Adrenal gland (tissue), 12 donors: ENCODE data around the gene PLEKHS1. TPM values are rescaled to one million over a fixed set of nuclear protein-coding genes. Genes with fewer than 3 reads are reported as not detected.
"Not testable (repeated sequence)": the region's sequence is repeated elsewhere in the genome, so short reads cannot be mapped to it uniquely, and the experiment has no call there.

Source experiments
- DNase-seq, 7 donors: peaks; one replicate each; pipeline ENCODE4 v3.0.0-alpha.2; 2019 to 2020
- H3K27ac ChIP-seq, 5 donors: fragments of 200-600 bp; sonication (generic) in 4 of 5; 1 replicate in 3 of 5; 2 replicates in 2 of 5; pipeline versions ENCODE4 v1.5.1 to v1.8.0; 2016 to 2020; ENCODE audit warnings: mild to moderate bottlenecking in 1 of 5
- H3K27me3 ChIP-seq: fragments of 200-600 bp; 2 replicates; pipeline ENCODE4 v1.8.0; 2021
- H3K36me3 ChIP-seq, 2 donors: fragments of 200-600 bp; replicated peaks in 1 of 2; 1 replicate in 1 of 2; 2 replicates in 1 of 2; pipeline versions ENCODE4 v1.5.1 to v1.8.0; 2018 to 2022
- H3K4me1 ChIP-seq, 2 donors: fragments of 200-600 bp; replicated peaks in 1 of 2; 1 replicate in 1 of 2; 2 replicates in 1 of 2; pipeline versions ENCODE4 v1.5.1 to v1.8.0; 2018 to 2021
- H3K4me3 ChIP-seq, 4 donors: fragments of 200-600 bp; sonication (generic) in 3 of 4; one replicate each; pipeline ENCODE4 v1.5.1; 2016 to 2018
- H3K9me3 ChIP-seq, 3 donors: fragments of 200-600 bp; sonication (generic) in 1 of 3; replicated peaks in 1 of 3; 1 replicate in 2 of 3; 2 replicates in 1 of 3; pipeline versions ENCODE4 v1.5.1 to v1.8.0; 2016 to 2021
- POLR2A ChIP-seq, 2 donors: fragments of 450-650 bp; IDR thresholded peaks; one replicate each; pipeline ENCODE4 v1.6.1; 2017; ENCODE audit warnings: antibody characterized with exemption in 2 of 2, mild to moderate bottlenecking in 2 of 2, moderate library complexity in 1 of 2
- WGBS, 4 donors: extraction: QIAGEN DNeasy Blood & Tissue Kit in 2 of 4; methylation state at CpG; one replicate each; pipeline versions ENCODE4 v1.1.5 to v1.1.7; 2013 to 2017; 5-methylcytosine and 5-hydroxymethylcytosine counted together
- intact Hi-C, 2 donors: fragments of 100-400 bp; cut with DNase I; formaldehyde crosslinking; loops; one replicate each; pipeline versions ENCODE4 v1.14.1 to v1.15.0; 2022 to 2023
- polyA plus RNA-seq, 3 donors: library from polyadenylated mRNA; stranded (reverse); fragments of 200-250 nt in 2 of 3; fragments of 350-450 nt in 1 of 3; fragmentation: Illumina TruSeq in 1 of 3; extraction: RNeasy Lipid Tissue Mini Kit (QIAGEN cat#74804) in 1 of 3; gene quantifications; one replicate each; pipeline ENCODE4 v1.2.3, GENCODE V29; 2013 to 2014
- total RNA-seq, 9 donors: library from RNA; depleted of rRNA in 4 of 9; stranded (reverse); fragments of >200 nt in 4 of 9; fragments of 120-200 nt in 1 of 9; fragmentation: NEBNext Ultra II Directional in 1 of 9; extraction: Animal tissue kit (Norgen Biotek cat#: 25700) in 1 of 9; gene quantifications; one replicate each; pipeline versions ENCODE4 v1.1.0 to v1.2.4, GENCODE V29; 2013 to 2023
- TF ChIP-seq, protein P1 (sequence below), 6 experiments: fragments of 450-650 bp in 4 of 6; fragments of 200-600 bp in 2 of 6; sonication (generic) in 1 of 6; IDR thresholded peaks; 1 replicate in 5 of 6; 2 replicates in 1 of 6; pipeline versions ENCODE4 v1.5.1 to v1.8.0; 2016 to 2021; ENCODE audit warnings: antibody characterized with exemption in 6 of 6, mild to moderate bottlenecking in 2 of 6, moderate library complexity in 1 of 6
- donor health status: healthy with polysubstance abuse.
- donor health status: Bipolar disorder and iron deficiency.
- donor health status: DM: yes; HTN: yes; CAD: no.
- donor health status: DM: no; HTN: no; CAD: no.
- donor health status: DM: no; HTN: no; CAD: no.
- donor health status: DM: yes; HTN: yes; CAD: no.

Gene PLEKHS1
- total and polyA plus RNA-seq, 12 donors, result 0.13 TPM; not detected in 11

DNA sequence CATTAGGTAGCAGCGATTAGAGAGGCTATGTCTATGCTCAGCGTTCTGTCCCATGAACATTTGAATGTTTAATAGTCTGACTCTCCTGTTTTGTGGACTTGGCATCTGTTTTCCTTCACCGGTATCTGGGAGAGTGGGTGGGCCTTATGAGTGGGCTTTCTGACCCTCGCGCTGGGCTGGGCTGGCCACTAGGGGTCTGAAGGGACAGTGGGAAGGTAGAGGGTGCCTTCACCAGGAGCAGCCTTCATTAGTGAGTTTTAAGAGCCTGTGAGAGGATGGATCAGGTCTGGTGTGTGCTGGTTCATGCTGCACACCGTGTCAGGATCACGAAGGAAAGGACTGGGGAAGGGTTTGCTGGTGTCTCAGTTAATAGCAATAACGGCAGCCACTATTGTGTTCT is 69.0 kb downstream of the PLEKHS1 start:
- Histone ChIP-seq H3K4me1 (no peaks in the 10 kb centered on the region), H3K27ac (no peak overlapping the region), H3K36me3 (no peaks in the 10 kb centered on the region), H3K9me3 (no peaks in the 10 kb centered on the region), H3K4me3 (no peak overlapping the region), H3K27me3 (no peaks in the 10 kb centered on the region)
- intact Hi-C loops, result no loop called here
- TF ChIP-seq, protein P1, sequence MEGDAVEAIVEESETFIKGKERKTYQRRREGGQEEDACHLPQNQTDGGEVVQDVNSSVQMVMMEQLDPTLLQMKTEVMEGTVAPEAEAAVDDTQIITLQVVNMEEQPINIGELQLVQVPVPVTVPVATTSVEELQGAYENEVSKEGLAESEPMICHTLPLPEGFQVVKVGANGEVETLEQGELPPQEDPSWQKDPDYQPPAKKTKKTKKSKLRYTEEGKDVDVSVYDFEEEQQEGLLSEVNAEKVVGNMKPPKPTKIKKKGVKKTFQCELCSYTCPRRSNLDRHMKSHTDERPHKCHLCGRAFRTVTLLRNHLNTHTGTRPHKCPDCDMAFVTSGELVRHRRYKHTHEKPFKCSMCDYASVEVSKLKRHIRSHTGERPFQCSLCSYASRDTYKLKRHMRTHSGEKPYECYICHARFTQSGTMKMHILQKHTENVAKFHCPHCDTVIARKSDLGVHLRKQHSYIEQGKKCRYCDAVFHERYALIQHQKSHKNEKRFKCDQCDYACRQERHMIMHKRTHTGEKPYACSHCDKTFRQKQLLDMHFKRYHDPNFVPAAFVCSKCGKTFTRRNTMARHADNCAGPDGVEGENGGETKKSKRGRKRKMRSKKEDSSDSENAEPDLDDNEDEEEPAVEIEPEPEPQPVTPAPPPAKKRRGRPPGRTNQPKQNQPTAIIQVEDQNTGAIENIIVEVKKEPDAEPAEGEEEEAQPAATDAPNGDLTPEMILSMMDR (IDR thresholded peaks at IDR 0.05), result no peak
- TF ChIP-seq POLR2A (IDR thresholded peaks at IDR 0.05), result no peak
- DNase-seq, result no peak
- whole genome bisulfite sequencing, 4 donors, result 66 to 74% (median 70%) methylated on average over 8 of the region's 8 CpGs

DNA sequence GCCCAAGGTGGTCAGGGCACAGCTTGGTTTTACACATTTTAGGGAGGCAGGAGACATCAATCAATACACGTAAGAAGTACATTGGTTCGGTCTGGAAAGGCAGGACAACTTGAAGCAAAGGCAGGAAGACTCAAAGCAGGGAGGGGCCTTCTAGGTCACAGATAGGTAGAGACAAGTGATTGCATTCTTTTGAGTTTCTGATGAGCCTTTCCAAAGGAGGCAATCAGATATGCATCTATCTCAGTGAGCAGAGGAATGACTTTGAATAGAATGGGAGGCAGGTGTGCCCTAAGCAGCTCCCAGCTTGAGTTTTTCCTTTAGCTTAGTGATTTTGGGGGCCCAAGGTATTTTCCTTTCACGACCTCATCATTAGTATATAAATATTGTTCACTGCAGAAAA is 69.8 kb downstream of the PLEKHS1 start:
- DNase-seq, H3K27me3 ChIP-seq, intact Hi-C loops, H3K36me3 ChIP-seq, H3K9me3 ChIP-seq, H3K27ac ChIP-seq, H3K4me1 ChIP-seq, H3K4me3 ChIP-seq: not testable (repeated sequence)
- 59 to 83% (median 71%) methylated on average over 3 of the region's 3 CpGs for WGBS, 4 donors

DNA sequence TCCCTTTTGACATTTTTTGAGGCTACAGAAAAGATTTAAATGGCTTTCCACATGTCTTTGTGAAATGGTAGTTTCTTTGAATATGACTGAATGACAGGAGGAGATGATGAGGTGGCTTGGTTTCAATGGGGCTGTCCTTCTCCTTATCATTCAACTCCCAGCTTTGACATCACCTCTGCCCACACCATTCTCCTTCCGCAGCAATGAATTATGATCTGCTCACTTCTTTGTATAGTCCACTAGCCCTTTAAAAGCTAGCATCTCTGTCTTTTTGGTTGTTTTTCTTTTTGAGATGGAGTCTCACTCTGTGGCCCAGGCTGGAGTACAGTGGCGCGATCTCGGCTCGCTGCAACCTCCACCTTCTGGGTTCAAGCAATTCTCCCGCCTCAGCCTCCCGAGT is 70.7 kb downstream of the PLEKHS1 start:
- TF ChIP-seq, protein P1 (IDR thresholded peaks at IDR 0.05), result no peak
- TF ChIP-seq POLR2A (IDR thresholded peaks at IDR 0.05), result no peak
- intact Hi-C loops, result no loop called here

DNA sequence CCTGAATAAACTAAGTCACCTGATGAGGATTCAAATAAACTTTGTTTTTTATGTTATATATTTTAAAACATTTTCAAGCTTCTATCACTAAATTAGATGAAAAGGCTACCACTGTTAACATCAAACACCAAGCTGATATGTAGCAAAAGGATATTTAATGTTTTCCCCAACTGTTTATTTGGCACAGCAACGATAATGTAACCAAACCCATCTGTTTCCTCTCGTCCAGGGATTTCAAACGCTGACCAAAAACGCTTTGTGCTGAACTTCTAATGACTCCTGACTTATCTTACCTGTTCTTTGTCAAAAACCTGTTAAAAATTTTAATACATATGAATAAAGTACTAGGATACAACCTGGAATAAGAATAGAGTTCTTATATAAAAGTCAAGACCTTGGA is 71.9 kb downstream of the PLEKHS1 start:
- DNase-seq, result no peak
- H3K9me3 ChIP-seq, result no peaks in the 10 kb centered on the region
- H3K27ac ChIP-seq, result no peak overlapping the region
- no peak for TF ChIP-seq POLR2A (IDR thresholded peaks at IDR 0.05)
- TF ChIP-seq, protein P1 (IDR thresholded peaks at IDR 0.05), result no peak
- H3K4me3 ChIP-seq, result no peak overlapping the region
- H3K36me3 ChIP-seq, result no peaks in the 10 kb centered on the region
- WGBS, 4 donors, result 54 to 63% (median 61%) methylated on average over 4 of the region's 4 CpGs
- intact Hi-C loops, result no loop called here
- no peaks in the 10 kb centered on the region for H3K27me3 ChIP-seq
- H3K4me1 ChIP-seq, result no peaks in the 10 kb centered on the region

More for the DNA sequence above, 70.7 kb downstream of the PLEKHS1 start:
- Histone ChIP-seq H3K27ac (no peak overlapping the region), H3K27me3 (no peaks in the 10 kb centered on the region), H3K36me3 (no peaks in the 10 kb centered on the region), H3K4me3 (no peak overlapping the region), H3K9me3 (no peaks in the 10 kb centered on the region), H3K4me1 (no peaks in the 10 kb centered on the region)
- no peak for DNase-seq
- 90 to 97% (median 95%) methylated on average over 7 of the region's 7 CpGs for WGBS, 4 donors

DNA sequence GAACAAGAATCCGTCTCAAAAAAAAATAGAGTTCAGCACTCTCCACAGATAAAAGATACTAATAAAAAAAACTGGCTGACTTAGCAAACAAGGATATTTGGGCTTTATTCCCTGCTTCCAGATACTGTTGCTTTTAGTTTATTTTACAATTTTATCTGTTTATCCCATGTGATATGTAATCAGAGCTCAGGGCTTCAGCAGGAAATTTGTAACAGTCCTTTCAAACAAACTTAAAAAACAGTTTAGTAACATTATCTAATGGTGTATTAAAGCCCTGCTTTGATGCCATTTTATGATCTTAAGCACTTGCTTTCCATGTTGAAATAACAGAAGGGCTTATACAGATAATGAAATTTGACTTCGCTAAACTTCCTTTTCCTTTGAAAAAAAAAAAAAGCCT is 74.3 kb downstream of the PLEKHS1 start:
- no peaks in the 10 kb centered on the region for H3K36me3 ChIP-seq
- H3K4me1 ChIP-seq, result no peaks in the 10 kb centered on the region
- no peak overlapping the region for H3K27ac ChIP-seq
- 74 to 92% (median 81%) methylated on average over 2 of the region's 2 CpGs for WGBS, 4 donors
- TF ChIP-seq, protein P1 (IDR thresholded peaks at IDR 0.05), result no peak
- TF ChIP-seq POLR2A (IDR thresholded peaks at IDR 0.05), result no peak
- no peaks in the 10 kb centered on the region for H3K9me3 ChIP-seq
- no peak overlapping the region for H3K4me3 ChIP-seq
- no peak for DNase-seq
- H3K27me3 ChIP-seq, result no peaks in the 10 kb centered on the region
- intact Hi-C loops, result no loop called here

DNA sequence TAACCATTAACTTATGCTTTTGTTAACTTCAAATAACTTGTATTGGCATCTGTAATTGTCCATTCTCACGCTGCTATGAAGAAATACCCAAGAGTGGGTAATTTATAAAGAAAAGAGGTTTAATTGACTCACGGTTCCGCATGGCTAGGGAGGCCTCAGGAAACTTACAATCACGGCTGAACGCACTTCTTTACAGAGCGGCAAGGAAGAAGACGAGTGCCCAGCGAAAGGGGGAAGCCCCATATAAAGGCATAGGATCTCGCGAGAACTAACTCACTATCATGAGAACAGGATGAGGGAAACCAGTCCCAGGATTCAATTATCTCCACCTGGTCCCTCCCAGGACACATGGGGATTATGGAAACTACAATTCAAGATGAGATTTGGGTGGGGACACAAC is 77.1 kb downstream of the PLEKHS1 start:
- intact Hi-C loops, result not testable (repeated sequence)

More for the DNA sequence above, 77.1 kb downstream of the PLEKHS1 start:
- not testable (repeated sequence) for H3K27ac ChIP-seq, H3K27me3 ChIP-seq, H3K4me3 ChIP-seq, H3K9me3 ChIP-seq, H3K4me1 ChIP-seq, H3K36me3 ChIP-seq, DNase-seq
- 87 to 94% (median 91%) methylated on average over 10 of the region's 10 CpGs for WGBS, 4 donors
